DND-41 (cell line): Measurements from ENCODE around the gene IFI6.

ENCODE experiments used
- EZH2 ChIP-seq: IDR thresholded peaks from 3 replicates; pipeline ENCODE4 v1.6.1; 2012; ENCODE audit warnings: borderline replicate concordance, low read depth, mild to moderate bottlenecking, moderate library complexity, low read length, inconsistent platforms; ENCODE audit not compliant: severe bottlenecking
- TF ChIP-seq, protein P1 (sequence below): IDR thresholded peaks from 2 replicates; pipeline ENCODE4 v1.5.1; 2012; ENCODE audit warnings: borderline replicate concordance, low read length, moderate library complexity, mild to moderate bottlenecking; ENCODE audit not compliant: poor library complexity, severe bottlenecking; ENCODE audit errors: extremely low read depth

DNA sequence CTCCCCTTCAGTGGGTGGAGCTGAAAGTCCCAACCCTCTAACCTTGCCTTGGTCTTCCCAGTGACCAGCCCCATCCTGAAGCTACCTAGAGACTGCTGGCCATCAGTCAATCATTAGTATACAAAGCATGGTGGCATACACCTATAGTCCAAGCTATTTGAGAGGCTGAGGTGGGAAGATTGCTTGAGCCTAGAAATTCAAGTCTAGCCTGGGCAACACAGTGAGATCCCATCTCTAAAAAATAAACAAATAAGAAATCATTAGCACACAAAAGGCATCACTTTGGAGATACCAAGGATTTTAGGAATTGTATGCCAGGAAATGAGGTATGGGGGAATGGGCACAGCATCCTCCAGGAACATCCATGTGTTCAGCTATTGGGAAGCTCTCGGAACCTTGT, 4.4 kb upstream of the IFI6 start:
- TF ChIP-seq, protein P1, sequence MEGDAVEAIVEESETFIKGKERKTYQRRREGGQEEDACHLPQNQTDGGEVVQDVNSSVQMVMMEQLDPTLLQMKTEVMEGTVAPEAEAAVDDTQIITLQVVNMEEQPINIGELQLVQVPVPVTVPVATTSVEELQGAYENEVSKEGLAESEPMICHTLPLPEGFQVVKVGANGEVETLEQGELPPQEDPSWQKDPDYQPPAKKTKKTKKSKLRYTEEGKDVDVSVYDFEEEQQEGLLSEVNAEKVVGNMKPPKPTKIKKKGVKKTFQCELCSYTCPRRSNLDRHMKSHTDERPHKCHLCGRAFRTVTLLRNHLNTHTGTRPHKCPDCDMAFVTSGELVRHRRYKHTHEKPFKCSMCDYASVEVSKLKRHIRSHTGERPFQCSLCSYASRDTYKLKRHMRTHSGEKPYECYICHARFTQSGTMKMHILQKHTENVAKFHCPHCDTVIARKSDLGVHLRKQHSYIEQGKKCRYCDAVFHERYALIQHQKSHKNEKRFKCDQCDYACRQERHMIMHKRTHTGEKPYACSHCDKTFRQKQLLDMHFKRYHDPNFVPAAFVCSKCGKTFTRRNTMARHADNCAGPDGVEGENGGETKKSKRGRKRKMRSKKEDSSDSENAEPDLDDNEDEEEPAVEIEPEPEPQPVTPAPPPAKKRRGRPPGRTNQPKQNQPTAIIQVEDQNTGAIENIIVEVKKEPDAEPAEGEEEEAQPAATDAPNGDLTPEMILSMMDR = no peak
- TF ChIP-seq EZH2 = no peak
